ENCODE data around the gene SGTB.
A peak's percentile ranks its signal among the peaks of the same experiment; 100 is the strongest.
"Not testable (repeated sequence)": the region's sequence is repeated elsewhere in the genome, so short reads cannot be mapped to it uniquely, and the experiment has no call there.

The SGTB gene

DNA sequence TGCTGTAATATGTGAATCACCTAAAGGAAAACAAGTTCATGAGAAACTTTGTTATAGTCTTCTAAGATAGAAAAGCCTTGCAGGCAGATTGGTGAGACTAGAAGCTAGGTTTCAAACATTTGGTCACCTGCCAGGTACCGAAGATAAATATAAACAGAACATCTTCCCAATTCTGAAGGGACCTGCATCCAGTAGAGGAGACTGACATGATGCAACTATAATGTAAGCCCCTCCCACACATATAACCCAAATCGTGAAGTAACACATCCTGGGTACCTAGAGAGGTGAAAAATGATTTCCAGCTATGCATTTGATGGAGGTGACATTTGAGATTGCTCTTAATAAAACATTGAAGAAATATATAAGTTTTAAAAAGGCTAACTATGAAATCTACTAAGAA, 67.2 kb downstream of the SGTB start:
- DNase-seq, result no peak

DNA sequence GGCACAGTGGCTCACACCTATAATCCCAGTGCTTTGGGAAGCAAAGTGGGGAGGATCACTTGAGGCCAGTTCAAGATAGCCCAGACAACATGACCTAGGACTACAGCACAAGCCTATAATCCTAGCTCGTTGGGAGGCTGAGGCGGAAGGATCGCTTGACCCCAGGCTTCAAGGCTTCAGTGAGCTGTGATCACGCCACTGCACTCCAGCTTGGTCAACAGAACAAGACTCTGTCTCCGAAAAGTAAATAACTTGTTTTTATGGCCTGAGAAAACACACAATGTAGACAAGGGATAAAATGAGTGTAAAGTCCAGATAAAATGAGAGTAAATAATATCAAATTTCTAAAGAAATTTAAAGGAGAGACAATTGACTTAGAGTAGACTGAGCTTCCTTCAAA, 70.8 kb downstream of the SGTB start:
- DNase-seq, result no peak

DNA sequence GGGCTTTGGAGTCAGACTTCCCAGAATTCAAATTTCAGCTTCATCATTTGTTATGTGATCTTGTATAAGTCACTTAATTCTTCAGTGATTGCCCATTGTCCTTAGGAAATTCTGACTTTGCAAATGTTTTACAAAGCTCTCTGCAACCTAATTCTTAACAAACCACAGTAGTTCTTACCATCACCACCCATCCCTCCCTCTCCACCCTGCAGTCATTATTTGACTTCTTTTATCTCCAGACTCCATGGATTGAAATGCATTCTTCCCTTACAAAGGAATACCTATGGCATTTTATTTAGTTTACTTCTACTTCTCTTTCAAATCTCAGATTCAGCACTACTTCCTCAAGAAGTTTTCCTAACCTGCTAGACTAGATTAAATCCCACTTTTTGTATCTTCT, 74.0 kb downstream of the SGTB start:
- no peak for DNase-seq

DNA sequence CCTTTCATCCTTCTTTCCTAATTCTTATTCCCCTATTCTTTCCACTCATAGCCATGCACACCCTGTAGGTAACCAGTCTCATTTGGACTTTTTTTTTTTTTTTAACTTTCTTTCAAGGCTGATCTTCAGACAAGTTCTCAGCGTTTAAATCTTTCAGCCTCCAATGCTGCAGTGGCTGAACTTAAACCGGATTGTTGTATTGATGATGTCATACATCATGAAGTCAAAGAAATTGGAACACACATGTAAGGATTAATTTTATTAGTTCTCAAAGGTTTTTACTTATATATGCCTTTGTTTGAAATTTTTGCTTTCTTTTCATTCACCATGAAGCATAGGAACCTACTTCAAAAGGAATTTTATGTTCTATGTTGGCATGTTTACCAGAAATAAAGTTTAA, 75.0 kb downstream of the SGTB start:
- no peak for DNase-seq

DNA sequence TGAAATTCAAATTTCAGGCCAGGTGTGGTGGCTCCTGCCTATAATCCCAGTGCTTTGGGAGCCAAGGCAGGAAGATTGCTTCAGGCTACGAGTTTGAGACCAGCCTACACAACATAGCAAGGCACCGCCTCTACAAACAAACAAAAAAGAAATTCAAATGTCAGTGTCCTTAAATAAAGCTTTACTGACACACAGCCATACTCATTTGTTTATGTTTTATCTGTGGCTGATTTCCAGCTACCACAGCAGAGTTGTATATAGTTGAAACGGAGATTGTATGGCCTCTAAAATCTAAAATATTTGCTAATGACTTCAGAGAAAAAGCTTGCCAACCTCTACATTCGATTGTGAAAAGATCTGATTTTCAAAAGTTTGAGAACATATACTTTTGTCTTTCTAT, 81.7 kb downstream of the SGTB start:
- no peak for DNase-seq

DNA sequence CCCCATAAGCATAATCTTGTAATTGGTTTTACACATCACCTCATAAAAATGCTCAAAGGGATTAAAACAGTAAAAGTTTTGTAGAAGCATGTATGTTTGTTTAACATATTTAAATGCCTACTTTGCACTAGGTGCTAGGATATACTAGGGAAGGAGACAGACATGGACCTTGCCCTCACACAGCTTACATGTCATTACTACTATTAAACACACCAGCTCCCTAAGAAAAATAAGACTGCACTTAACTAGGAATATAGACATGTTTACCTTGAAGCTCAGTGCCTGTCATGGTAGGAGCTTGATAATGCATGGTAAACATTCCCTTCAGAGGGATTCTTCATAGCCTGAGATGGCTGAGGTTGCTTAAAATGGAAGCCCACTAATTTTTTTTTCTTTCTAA, 90.9 kb downstream of the SGTB start:
- no peak for DNase-seq

DNA sequence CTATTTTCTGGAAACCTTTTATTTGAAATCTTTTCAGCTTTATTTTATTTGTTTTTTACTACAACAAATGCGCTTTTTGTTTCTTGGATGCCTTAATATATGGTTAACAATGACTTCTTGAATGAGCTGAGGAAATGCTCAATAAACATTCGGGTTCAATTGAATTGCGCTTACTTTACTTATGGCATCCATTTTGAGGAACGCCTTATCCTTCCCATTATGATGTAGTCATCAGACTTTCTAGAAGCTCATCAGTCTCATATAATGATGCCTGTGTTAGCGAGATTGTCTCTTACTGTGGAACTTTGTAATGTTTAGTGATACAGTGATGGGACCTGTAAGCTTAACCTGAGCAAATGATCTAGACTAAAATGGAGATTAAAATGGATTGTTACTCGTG, 96.2 kb downstream of the SGTB start:
- DNase-seq, result no peak

DNA sequence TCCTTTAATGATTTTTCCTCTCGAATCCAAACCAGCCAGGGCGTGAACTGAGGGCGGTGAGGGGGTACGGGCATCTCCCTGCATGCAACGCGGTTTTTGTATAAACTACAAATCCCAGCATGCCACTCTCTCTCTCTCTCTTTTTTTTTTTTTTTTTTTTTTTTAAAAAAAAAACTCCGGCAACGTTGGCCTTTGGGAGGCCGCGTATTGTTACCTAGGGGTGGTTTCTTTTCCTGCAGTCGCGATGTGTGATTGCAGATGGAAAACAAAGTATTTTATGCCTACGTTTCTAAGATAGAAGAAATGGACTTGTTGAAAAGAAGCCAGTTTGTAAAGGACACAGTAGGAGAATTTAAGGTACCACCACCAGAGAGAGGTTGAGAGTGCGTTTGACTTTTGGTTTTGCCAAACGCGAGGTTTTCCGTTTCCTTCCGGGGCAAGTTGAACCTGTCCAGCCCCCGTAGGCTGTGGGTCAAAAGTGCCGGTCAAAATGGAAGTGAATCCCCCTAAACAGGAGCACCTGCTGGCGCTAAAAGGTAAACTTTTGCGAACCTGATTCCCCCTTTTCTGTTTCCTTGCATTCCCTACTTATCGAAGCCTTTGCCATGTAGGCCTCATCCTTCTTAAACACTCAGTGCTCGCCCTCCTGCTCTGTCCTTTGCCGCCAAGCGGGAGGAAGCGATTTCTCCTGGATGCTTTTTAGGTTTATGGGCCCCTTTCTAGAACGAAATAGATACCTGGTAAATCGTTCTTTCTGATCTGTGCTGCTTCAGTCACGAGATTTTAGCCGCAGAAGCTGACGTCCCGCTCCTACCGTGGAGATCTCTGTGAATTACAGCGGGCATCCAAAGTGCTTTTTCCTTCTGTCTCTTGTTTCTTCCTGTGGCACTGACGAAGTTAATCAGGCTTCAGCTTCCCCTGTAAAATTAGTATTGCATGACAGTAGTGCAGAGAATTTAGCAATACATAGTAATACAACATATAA, 97.0 kb downstream of the SGTB start, which contains the start of the genes SHLD3 and TRAPPC13:
TSS of gene SHLD3 (plus strand) at position 457 of the 985 bp plus-strand sequence. CDS start 4,561 bp downstream, outside the sequence.
TSS of gene TRAPPC13 (plus strand) at position 457 of the 985 bp plus-strand sequence. CDS start at position 491, 34 bp downstream.
- DNase-seq, result peak; percentile 96

DNA sequence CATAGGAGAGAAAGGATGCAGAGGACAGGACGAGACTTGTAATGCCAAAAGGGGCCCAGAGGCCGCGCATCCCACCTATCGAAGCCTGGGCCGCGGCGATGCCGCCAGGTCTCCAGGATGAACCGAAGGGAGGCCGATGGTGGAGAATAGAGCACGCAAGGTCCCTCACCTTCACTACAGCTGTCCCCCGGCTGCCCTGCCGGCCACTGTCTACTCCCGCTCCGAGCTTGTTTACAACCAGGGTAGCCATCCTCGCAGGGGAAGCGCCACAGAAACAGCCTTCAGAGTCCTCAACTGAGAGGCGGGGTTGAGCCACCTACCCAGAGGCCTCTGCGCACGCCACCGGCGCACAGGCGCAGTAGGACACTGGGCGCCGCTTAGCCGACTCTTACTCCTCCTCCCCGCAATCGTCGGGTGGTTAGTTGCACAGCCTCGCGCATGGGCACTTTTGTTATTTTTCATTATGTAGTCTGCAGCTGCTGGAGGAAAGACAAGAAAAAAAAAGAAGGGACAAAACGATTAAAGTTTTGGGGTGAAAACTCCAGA, 97.8 kb downstream of the SGTB start, which contains the start of gene TRIM23:
TSS of gene TRIM23 (minus strand) at position 309 of the 546 bp plus-strand sequence. CDS start at position 250, 59 bp downstream.
- peak; percentile 96 for DNase-seq

DNA sequence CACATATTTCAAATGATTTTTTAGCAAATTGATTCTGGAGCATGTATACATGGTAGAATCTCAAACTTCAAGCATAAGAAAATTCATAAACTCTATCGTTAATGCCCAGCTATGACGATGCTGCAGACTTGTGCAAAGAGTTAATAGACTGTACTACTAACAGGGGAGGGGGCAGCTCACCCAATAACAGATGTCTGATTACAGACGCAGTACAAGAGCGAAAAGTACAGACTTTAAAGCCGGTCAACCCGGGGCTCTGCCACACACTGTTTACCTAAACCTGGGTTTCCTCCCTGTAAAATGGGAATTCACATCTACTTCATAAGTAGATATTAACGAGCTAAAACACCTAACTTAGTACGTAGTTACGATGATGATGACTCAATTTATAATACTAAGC, 98.4 kb downstream of the SGTB start:
- DNase-seq, result no peak

DNA sequence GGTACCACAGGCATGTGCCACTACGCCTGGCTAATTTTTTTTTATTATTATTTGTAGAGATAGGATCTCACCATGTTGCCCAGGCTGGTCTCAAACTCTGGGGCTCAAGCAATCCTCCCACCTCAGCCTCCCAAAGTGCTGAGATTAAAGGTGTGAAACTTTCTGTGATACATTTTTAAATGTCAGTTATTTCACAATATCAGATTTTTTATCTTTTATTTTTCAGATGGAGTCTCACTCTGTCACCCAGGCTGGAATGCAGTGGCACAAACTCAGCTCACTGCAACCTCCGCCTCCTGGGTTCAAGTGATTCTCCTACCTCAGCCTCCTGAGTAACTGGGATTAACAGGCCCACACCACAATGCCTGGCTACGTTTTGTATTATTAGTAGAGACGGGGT, 99.9 kb downstream of the SGTB start:
- not testable (repeated sequence) for DNase-seq

DNA sequence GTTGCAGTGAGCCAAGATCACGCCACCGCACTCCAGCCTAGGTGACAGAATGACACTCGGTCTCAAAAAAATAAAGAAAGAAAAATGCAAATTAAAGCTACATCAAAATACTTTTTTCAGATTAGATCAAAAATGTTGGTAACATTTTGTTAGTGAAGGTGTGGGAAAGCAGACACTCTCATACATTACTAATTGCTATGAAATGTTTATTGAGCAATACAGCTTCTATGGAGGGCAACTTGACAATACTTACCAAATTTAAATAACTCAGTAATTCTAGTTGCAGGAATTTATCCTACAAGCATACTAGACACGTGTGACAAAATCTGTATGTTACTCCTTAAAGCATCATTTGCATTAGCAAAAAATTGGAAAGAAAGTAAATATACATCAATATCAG, 101.9 kb downstream of the SGTB start:
- DNase-seq, result no peak

Data from NCI-H2227 treated with DMSO at 0.1 percent for 48 hours (cell line).